ENCODE results near the gene SOX4.

The SOX4 gene

GRCh38 chr6:21634582-21634981 is 41.0 kb downstream of the SOX4 start:
- no peaks in the 10 kb centered on the region for H3K36me3 ChIP-seq (ENCODE audit: control insufficient read depth in 5 of 5, insufficient read depth in 5 of 5, low read length in 5 of 5)
- H3K9ac ChIP-seq (ENCODE audit: low read length in 5 of 5) = no peak overlapping the region
- H3K27me3 ChIP-seq (ENCODE audit: control insufficient read depth in 5 of 5, insufficient read depth in 4 of 5, low read length in 5 of 5) = no peaks in the 10 kb centered on the region
- H3K9me3 ChIP-seq (ENCODE audit: control insufficient read depth in 5 of 5, low read length in 5 of 5) = no peaks in the 10 kb centered on the region
- H3K27ac ChIP-seq (ENCODE audit: low read depth, low read length) = no peak overlapping the region
- peaks cover 0 to 6% (median 2%) of the 10 kb centered on the region in 5 donors for H3K4me1 ChIP-seq (ENCODE audit: control insufficient read depth in 5 of 5, insufficient read depth in 5 of 5, low read length in 5 of 5)
- no peak overlapping the region for H3K4me3 ChIP-seq (ENCODE audit: low read depth in 1 of 5, low read length in 5 of 5)

DNA sequence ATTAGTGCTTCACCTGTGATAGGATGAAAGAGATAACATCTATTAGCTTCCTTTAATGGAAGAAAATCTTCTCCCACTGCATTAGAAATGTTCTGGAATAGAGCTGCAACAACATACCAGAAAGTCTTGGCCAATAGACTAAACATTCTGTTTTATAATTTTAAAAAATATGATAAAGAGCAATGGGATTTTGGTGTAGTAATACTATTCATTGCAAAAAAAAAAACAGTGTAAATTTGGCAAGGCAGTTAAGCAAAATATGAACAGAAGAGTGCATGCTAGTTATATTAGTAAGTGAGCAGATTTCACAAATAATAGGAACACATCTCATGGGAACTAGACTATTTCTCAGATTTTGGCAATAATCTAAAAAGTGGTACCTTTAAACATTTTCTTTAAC is 43.3 kb downstream of the SOX4 start:
- Histone ChIP-seq H3K36me3 (ENCODE audit: control insufficient read depth in 5 of 5, insufficient read depth in 5 of 5, low read length in 5 of 5) (no peaks in the 10 kb centered on the region), H3K27ac (ENCODE audit: low read depth, low read length) (no peak overlapping the region), H3K9ac (ENCODE audit: low read length in 5 of 5) (no peak overlapping the region), H3K9me3 (ENCODE audit: control insufficient read depth in 5 of 5, low read length in 5 of 5) (no peaks in the 10 kb centered on the region), H3K4me3 (ENCODE audit: low read depth in 1 of 5, low read length in 5 of 5) (no peak overlapping the region), H3K4me1 (ENCODE audit: control insufficient read depth in 5 of 5, insufficient read depth in 5 of 5, low read length in 5 of 5) (peaks cover 0 to 6% (median 2%) of the 10 kb centered on the region in 5 donors), H3K27me3 (ENCODE audit: control insufficient read depth in 5 of 5, insufficient read depth in 4 of 5, low read length in 5 of 5) (no peaks in the 10 kb centered on the region)

DNA sequence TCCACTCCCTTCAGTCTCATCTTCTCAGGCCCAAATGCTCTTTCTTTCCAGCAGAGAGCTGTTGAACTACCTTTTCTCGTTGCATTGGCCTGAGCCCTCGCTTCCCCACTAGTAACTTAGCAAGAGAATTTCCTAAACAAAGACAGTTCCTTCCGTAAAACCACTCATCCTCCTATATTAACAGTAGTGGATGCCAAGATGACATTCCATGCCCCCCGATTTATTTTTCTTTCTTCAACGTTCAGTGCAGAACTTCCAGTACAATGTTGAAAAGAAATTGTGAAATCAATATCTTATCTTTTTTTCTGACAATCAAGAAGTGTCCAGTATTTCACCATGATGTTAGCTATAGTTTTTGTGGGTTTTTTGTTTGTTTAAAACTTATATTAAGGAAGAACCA is 45.8 kb downstream of the SOX4 start:
- no peaks in the 10 kb centered on the region for H3K36me3 ChIP-seq (ENCODE audit: control insufficient read depth in 5 of 5, insufficient read depth in 5 of 5, low read length in 5 of 5)
- H3K9ac ChIP-seq (ENCODE audit: low read length in 5 of 5) = no peak overlapping the region
- no peak overlapping the region for H3K4me3 ChIP-seq (ENCODE audit: low read depth in 1 of 5, low read length in 5 of 5)
- no peaks in the 10 kb centered on the region for H3K9me3 ChIP-seq (ENCODE audit: control insufficient read depth in 5 of 5, low read length in 5 of 5)
- no peak overlapping the region for H3K27ac ChIP-seq (ENCODE audit: low read depth, low read length)
- H3K4me1 ChIP-seq (ENCODE audit: control insufficient read depth in 5 of 5, insufficient read depth in 5 of 5, low read length in 5 of 5) = peaks cover 0 to 6% (median 2%) of the 10 kb centered on the region in 5 donors
- H3K27me3 ChIP-seq (ENCODE audit: control insufficient read depth in 5 of 5, insufficient read depth in 4 of 5, low read length in 5 of 5) = no peaks in the 10 kb centered on the region

Data from subcutaneous abdominal adipose tissue (tissue), 5 donors.